HUES64 (cell line): ENCODE data around the gene EPB41L1.

Source experiments
- H3K27ac ChIP-seq: 2 replicates; pipeline ENCODE4 v1.7.0; 2013; ENCODE audit warnings: low read depth, low read length, inconsistent platforms
- H3K27me3 ChIP-seq: 2 replicates; pipeline ENCODE4 v1.6.1; 2013; ENCODE audit warnings: mild to moderate bottlenecking, low read length; ENCODE audit not compliant: insufficient read depth
- H3K36me3 ChIP-seq: 2 replicates; pipeline ENCODE4 v1.6.1; 2013; ENCODE audit warnings: mild to moderate bottlenecking, low read length; ENCODE audit not compliant: insufficient read depth
- H3K4me1 ChIP-seq: 2 replicates; pipeline ENCODE4 v1.6.1; 2013; ENCODE audit warnings: mild to moderate bottlenecking, low read length, moderate library complexity; ENCODE audit not compliant: insufficient read depth
- H3K4me3 ChIP-seq: 2 replicates; pipeline ENCODE4 v1.5.1; 2013; ENCODE audit warnings: mild to moderate bottlenecking, low read length, moderate library complexity
- H3K9ac ChIP-seq: 2 replicates; pipeline ENCODE4 v1.6.1; 2013; ENCODE audit warnings: mild to moderate bottlenecking, low read depth, low read length
- H3K9me3 ChIP-seq: 2 replicates; pipeline ENCODE4 v1.6.1; 2013; ENCODE audit warnings: low read depth, low read length; ENCODE audit not compliant: insufficient read depth
- WGBS: fragments of 150-250, 120-280 bp; methylation state at CpG from one replicate; pipeline ENCODE4 v1.1.7; 2013; ENCODE audit warnings: missing lambda C conversion rate; 5-methylcytosine and 5-hydroxymethylcytosine counted together

The EPB41L1 gene

DNA sequence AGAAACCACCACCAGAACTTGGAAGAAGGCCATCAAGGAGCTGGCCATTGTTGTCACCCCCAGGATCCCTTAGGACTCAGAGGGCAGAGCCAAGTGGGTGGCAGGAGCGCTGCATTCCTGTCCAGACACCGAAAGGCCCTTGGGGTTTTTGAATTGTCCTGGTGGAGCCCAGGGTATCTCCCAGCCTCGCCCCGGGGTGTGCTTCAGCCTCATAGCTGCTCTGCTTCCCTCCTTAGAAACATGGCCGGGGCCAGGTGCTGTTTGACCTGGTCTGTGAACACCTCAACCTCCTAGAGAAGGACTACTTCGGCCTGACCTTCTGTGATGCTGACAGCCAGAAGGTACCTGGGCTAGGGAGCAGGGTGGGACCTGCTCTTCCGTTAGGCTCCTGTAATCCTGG, 23.2 kb downstream of the EPB41L1 start:
- no peak overlapping the region for H3K27ac ChIP-seq
- no peak overlapping the region for H3K4me3 ChIP-seq
- H3K27me3 ChIP-seq: no peaks in the 10 kb centered on the region
- H3K36me3 ChIP-seq: no peaks in the 10 kb centered on the region
- no peaks in the 10 kb centered on the region for H3K9me3 ChIP-seq
- H3K9ac ChIP-seq: no peak overlapping the region
- 93% methylated on average over 7 of the region's 7 CpGs for WGBS
- peaks cover 10% of the 10 kb centered on the region; the same call in 1 of the 2 replicates for H3K4me1 ChIP-seq

DNA sequence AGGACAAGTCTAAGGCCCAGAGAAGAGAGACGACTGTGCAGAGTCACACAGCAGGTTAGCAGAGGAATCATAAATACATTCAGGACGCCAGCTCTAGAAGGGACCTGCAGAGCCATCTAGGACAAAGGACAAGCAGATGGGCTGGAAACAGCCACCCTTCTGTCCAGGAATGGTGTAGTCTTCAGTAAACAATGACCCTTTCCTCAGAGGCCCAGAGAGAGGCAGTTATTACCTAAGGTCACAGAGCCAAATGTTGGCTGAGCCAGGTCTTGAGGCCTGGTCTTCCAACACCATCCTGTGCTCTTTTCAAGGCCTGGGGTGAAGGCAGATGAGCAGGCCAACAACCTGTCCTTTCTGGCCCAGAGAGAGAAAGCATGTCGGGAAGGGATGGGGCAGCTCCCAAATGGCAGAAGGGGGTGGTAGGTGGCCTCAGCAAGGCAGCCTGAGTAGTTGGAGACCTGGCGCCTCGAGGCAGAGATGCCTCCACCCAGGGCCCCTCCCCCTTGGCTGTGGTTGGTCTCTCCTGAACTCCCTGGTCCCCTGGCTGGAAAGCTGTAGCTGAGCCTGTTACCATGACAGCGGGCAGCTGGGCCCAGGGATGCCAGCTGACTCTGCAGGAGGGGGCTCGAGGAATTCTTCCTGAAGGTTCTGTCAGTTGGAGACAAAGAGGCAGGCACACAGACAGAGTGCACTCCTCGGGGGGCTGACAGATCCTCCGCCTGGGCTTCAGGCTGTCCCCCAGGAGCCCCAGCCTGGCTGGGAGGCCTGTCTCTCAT, 24.8 kb downstream of the EPB41L1 start:
- WGBS: 79% methylated on average over 9 of the region's 9 CpGs
- Histone ChIP-seq H3K27me3 (no peaks in the 10 kb centered on the region), H3K4me1 (no peaks in the 10 kb centered on the region), H3K36me3 (no peaks in the 10 kb centered on the region), H3K4me3 (no peak overlapping the region), H3K27ac (no peak overlapping the region), H3K9me3 (no peaks in the 10 kb centered on the region), H3K9ac (no peak overlapping the region)

DNA sequence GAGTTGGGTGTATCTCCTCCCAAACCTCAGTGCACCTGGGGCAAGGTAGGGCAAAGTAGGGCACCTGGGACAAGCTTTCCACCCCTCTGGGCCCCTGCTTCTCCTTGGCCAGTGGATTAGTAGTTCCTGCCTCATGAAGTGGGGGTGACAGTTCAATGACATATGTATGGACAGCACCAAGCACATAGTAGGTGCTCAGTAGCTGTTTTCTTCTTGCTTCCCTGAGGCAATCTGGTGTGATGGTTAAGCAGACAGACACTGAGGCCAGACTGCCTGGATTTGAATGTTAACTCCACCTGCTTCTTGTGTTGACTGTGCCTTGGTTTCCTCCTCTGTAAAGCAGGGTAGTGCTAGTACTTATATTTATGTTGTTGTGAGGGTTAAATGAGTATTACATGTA, 25.8 kb downstream of the EPB41L1 start:
- Histone ChIP-seq H3K27me3 (no peaks in the 10 kb centered on the region), H3K27ac (no peak overlapping the region)

DNA sequence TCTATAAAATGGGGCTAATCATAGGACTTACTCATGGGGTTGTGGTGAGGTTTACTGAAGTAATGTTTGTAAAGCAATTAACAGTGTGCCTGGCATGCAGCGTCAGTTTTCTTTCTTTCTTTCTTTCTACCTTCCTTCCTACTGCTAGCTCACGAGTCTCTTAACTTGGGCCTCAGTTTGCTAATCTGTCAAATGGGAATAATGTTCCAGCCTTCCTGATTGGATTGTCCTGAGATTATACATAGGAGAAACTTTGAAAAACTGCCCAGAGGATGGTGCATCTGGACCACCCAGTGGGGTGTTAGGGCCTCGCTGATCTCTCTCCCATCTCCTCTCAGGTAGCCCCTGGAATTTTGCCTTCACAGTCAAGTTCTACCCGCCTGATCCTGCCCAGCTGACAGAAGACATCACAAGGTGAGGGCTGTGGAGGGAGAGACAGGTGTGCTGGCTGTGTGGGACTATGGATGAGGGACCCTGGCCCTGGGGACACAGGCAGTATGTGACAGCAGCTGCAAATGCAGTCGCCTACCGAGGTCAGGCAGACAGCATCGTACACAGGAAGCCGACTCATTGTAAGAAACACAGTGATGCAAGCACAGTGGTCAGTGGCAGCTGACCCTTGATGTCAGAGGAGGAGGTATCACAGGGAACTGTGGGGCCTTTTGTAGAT, 27.5 kb downstream of the EPB41L1 start:
- H3K27ac ChIP-seq: no peak overlapping the region

More for the DNA sequence above, 25.8 kb downstream of the EPB41L1 start:
- Histone ChIP-seq H3K4me3 (no peak overlapping the region), H3K36me3 (no peaks in the 10 kb centered on the region), H3K9ac (no peak overlapping the region), H3K4me1 (no peaks in the 10 kb centered on the region), H3K9me3 (no peaks in the 10 kb centered on the region)

DNA sequence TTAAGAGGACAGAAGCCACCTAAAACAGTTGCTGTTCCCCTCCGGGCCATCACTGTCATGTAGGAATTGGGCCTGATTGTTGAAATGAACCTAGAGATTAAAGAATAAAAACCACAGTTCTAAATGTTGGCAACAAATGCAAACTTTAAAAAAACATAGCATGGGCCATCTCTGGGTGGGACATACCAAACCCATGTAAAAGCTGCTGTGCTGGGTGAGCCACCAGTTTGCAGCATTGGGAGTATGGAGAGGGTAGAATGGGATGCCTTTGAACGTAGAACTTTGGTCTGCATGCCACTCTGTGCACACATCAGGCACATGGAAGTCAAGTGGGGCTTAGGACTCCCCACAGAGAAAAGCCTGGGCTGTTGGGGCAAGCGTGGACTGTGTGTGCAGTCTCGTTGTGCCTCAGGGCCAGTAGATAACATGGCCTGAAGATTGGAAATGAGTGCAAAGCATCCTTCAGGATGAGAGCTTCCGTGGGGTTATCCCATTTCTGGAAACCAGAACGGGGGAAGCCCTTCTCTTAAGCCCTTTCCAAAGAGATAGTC, 28.1 kb downstream of the EPB41L1 start:
- no peaks in the 10 kb centered on the region for H3K27me3 ChIP-seq
- H3K36me3 ChIP-seq: no peaks in the 10 kb centered on the region
- H3K9me3 ChIP-seq: no peaks in the 10 kb centered on the region
- 90% methylated on average over 6 of the region's 6 CpGs for WGBS
- no peak overlapping the region for H3K27ac ChIP-seq
- no peak overlapping the region for H3K4me3 ChIP-seq
- no peak overlapping the region for H3K9ac ChIP-seq
- no peaks in the 10 kb centered on the region for H3K4me1 ChIP-seq

More for the DNA sequence above, 27.5 kb downstream of the EPB41L1 start:
- H3K36me3 ChIP-seq: no peaks in the 10 kb centered on the region
- H3K27me3 ChIP-seq: no peaks in the 10 kb centered on the region
- H3K9ac ChIP-seq: no peak overlapping the region
- 90% methylated on average over 8 of the region's 8 CpGs for whole genome bisulfite sequencing
- no peaks in the 10 kb centered on the region for H3K9me3 ChIP-seq
- no peak overlapping the region for H3K4me3 ChIP-seq
- H3K4me1 ChIP-seq: no peaks in the 10 kb centered on the region

DNA sequence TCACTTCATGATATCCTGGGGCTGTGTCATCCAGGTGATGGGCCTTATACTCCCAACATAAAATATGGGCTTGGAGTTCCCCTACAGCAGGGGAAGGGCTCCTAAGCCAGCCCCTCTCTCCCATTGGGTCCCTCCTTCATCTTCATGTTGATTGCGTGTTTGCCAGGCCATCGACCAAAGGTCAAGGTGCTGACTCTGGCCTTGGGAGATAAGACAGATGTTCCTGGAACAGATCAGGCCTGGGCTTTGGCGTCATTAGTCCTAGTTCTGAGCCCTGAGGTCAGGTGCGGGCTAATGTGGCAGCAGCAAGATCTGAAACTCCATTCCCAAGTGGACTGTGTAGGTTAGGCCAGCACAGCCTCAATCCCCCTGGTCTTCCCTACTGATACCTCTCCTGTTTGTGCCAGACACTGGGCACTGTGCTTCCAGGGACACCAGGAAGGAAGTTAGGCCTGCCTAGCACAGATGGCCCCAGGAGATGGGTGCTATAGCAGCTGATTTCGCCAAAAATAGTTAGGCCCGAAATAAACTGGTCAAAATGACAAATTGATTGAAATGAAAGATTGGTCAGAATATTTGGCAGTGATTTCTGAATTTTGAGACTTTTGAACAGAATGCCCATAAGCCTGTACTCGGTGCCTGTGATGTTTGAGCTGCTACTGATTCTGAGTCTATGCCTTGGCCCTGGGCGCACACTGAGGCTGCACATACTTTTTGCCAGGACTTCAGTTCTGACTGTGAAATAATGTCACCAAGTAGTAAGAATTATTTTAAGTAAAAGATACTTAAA, 28.8 kb downstream of the EPB41L1 start:
- H3K27ac ChIP-seq: no peak overlapping the region
- no peak overlapping the region for H3K9ac ChIP-seq
- no peak overlapping the region for H3K4me3 ChIP-seq

DNA sequence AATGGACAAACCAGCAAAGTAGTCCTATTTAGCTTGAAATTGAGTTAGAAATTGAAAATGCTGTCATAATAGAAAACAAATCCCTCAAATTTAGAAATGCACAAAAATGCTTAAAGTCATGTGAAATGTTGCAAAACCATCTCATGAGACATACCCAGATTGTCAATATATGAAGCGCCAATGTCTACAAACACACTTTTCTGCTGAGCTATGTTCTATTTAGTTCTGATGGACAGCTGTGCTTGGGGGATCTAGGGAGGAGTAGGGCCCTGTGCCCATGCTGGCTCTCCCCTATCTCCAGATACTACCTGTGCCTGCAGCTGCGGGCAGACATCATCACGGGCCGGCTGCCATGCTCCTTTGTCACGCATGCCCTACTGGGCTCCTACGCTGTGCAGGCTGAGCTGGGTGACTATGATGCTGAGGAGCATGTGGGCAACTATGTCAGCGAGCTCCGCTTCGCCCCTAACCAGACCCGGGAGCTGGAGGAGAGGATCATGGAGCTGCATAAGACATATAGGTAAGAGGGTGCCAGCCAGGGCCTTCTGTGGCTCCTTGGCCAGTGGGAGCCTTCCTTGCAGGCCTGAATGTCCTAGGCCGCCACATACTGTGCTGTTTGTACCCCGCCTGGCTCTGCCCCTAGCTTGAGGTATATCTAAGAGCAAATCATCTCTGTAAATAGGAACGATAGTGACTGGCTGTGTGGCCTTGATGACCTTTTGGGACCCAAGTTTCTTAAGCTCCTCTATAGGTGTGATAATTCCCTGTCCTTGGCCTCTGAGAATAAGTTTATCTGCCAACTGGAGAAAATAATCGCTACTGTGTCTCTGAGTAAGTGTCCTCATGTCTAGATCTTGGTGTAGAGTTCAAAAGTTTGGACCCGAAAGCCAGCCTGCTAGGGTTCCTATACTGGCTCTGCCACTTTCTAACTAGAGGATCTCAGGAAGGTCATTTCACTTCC, 30.6 kb downstream of the EPB41L1 start:
- Histone ChIP-seq H3K27me3 (no peaks in the 10 kb centered on the region), H3K36me3 (peaks cover 19% of the 10 kb centered on the region; the same call in 1 of the 2 replicates), H3K9me3 (no peaks in the 10 kb centered on the region), H3K9ac (no peak overlapping the region), H3K27ac (no peak overlapping the region), H3K4me3 (no peak overlapping the region), H3K4me1 (no peaks in the 10 kb centered on the region)
- 93% methylated on average over 15 of the region's 15 CpGs for WGBS

More for the DNA sequence above, 28.8 kb downstream of the EPB41L1 start:
- Histone ChIP-seq H3K27me3 (no peaks in the 10 kb centered on the region), H3K9me3 (no peaks in the 10 kb centered on the region), H3K4me1 (no peaks in the 10 kb centered on the region), H3K36me3 (0 out of 2 replicates have a peak, but pooled peaks cover 3% of the 10 kb centered on the region)
- WGBS: 95% methylated on average over 8 of the region's 8 CpGs

DNA sequence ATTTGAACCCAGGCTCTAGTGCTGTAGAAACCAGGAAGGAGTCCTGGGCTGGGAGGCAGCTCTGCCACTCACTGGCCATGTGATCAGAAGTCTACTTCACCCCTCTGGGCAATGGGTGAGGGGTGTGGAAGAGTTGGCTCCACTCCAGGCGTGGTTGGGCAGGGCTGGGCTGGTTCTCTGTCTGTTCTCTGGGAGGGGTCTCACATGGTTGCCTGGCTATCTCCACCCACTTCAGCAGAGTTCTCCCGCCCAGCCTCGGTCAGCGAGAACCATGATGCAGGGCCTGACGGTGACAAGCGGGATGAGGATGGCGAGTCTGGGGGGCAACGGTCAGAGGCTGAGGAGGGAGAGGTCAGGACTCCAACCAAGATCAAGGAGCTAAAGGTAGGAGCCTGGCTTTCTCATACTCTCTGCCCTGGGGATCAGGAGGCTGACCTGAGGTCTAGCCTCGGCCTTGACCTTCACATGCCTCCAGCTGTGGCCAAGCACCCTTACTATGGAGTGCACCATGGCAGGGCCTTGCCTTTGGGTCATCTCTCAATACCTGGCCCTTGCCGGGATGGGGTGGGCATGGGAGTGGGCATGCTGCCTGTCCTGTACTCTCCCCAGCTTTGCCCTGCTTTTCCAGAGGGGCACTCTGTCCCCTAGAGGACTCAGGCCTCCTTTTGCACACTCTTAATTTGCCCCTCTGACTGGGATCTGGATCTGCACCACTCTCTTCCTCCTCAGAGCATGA, 39.6 kb downstream of the EPB41L1 start:
- no peak overlapping the region for H3K9ac ChIP-seq
- peaks cover 19% of the 10 kb centered on the region for H3K36me3 ChIP-seq
- H3K9me3 ChIP-seq: no peaks in the 10 kb centered on the region
- H3K4me3 ChIP-seq: no peak overlapping the region
- no peaks in the 10 kb centered on the region for H3K4me1 ChIP-seq
- 94% methylated on average over 10 of the region's 10 CpGs for WGBS
- no peaks in the 10 kb centered on the region for H3K27me3 ChIP-seq
- no peak overlapping the region for H3K27ac ChIP-seq

DNA sequence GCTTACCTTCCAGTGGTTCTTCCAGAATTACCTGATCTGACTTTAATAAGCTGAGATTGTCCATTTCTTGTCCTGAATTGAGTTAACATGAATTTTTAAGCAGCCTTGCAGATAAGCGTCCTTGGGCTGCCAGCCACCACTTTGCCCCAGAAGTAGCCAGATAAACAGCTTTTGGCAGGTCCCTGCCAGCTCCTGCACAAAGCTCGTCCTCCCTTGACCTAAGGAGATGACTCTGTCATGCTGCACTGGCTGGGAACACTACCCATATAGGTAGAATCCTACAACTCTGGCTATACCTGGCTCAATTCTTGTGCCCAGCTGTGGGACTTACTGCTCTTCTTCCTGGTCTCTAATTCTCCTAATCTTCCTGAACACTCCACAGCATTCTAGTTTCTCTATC, 42.1 kb downstream of the EPB41L1 start:
- no peaks in the 10 kb centered on the region for H3K9me3 ChIP-seq
- H3K4me3 ChIP-seq: no peak overlapping the region
- no peaks in the 10 kb centered on the region for H3K27me3 ChIP-seq
- H3K9ac ChIP-seq: no peak overlapping the region
- no peaks in the 10 kb centered on the region for H3K4me1 ChIP-seq
- no peak overlapping the region for H3K27ac ChIP-seq
- H3K36me3 ChIP-seq: peaks cover 3% of the 10 kb centered on the region; the same call in 1 of the 2 replicates
- WGBS: 84% methylated on average over 2 of the region's 2 CpGs

DNA sequence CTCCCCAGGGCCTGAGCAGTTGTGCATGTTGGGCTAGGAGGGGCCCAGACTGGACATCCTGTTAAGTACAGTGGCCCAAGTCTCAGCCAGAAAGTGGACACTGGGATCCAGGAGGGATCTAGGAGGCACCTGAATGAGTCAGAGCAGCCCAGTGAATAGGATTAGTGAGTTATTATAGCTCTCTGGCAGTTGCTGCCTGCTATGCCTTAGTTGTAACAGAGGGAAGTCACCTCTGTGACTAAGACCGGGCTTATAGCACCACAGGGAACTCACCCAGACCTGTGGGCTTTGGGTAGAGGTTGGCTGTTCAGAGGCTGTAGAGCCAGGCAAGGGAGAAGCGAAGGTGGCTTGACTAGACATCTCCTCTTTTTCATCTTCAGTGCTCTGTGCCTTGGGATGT, 42.7 kb downstream of the EPB41L1 start:
- H3K36me3 ChIP-seq: peaks cover 3% of the 10 kb centered on the region; the same call in 1 of the 2 replicates
- 98% methylated on average over 2 of the region's 2 CpGs for WGBS
- no peaks in the 10 kb centered on the region for H3K9me3 ChIP-seq
- no peak overlapping the region for H3K4me3 ChIP-seq
- H3K4me1 ChIP-seq: no peaks in the 10 kb centered on the region
- H3K27ac ChIP-seq: no peak overlapping the region
- no peaks in the 10 kb centered on the region for H3K27me3 ChIP-seq
- no peak overlapping the region for H3K9ac ChIP-seq
